Breast epithelium (tissue), 4 donors: ENCODE results near the gene FLG2. TPM values are rescaled to one million over a fixed set of nuclear protein-coding genes. Genes with fewer than 3 reads are reported as not detected.

Experiments used
- DNase-seq, 2 donors: peaks; one replicate each; pipeline ENCODE4 v3.0.0-alpha.2; 2019; ENCODE audit warnings: low spot score in 2 of 2
- H3K27ac ChIP-seq, 2 donors: fragments of 200-600 bp; sonication (generic) in 1 of 2; one replicate each; pipeline ENCODE4 v1.5.1; 2016 to 2019; ENCODE audit warnings: mild to moderate bottlenecking in 1 of 2
- H3K27me3 ChIP-seq, 2 donors: fragments of 200-600 bp; sonication (generic) in 1 of 2; one replicate each; pipeline versions ENCODE4 v1.5.1 to v1.6.0; 2017 to 2019; ENCODE audit warnings: control low read depth in 1 of 2, mild to moderate bottlenecking in 1 of 2
- H3K36me3 ChIP-seq: fragments of 200-600 bp; one replicate; pipeline ENCODE4 v1.5.1; 2019
- H3K4me1 ChIP-seq, 2 donors: fragments of 200-600 bp; sonication (generic); one replicate each; pipeline ENCODE4 v1.5.1; 2016 to 2019; ENCODE audit warnings: control low read depth in 1 of 2
- H3K4me3 ChIP-seq, 3 donors: fragments of 200-600 bp; sonication (generic); 1 replicate in 2 of 3; 2 replicates in 1 of 3; pipeline ENCODE4 v1.5.1; 2016 to 2019; ENCODE audit warnings: mild to moderate bottlenecking in 3 of 3, moderate library complexity in 2 of 3
- H3K9me3 ChIP-seq, 2 donors: fragments of 200-600 bp; sonication (generic) in 1 of 2; one replicate each; pipeline ENCODE4 v1.5.1; 2016 to 2019; ENCODE audit warnings: control low read depth in 1 of 2
- POLR2A ChIP-seq: fragments of 450-650 bp; IDR thresholded peaks from one replicate; pipeline ENCODE4 v1.6.1; 2016; ENCODE audit warnings: antibody characterized with exemption, mild to moderate bottlenecking, moderate library complexity
- POLR2AphosphoS5 ChIP-seq, 3 donors: sonication (generic); formaldehyde crosslinking; IDR thresholded peaks; one replicate each; pipeline ENCODE4 v1.6.1; 2017; ENCODE audit warnings: antibody characterized with exemption in 3 of 3
- intact Hi-C: fragments of 100-400 bp; cut with DNase I; formaldehyde crosslinking; loops from one replicate; pipeline ENCODE4 v1.15.1; 2023; ENCODE audit warnings: low total_unique reads
- total RNA-seq, 3 donors: library from RNA; depleted of rRNA; stranded (reverse); fragments of >200 nt; gene quantifications; one replicate each; pipeline ENCODE4 v1.1.0, GENCODE V29; 2016
- TF ChIP-seq, protein P1 (sequence below), 3 donors: fragments of 450-650 bp; IDR thresholded peaks; one replicate each; pipeline ENCODE4 v1.5.1; 2016 to 2017; ENCODE audit warnings: antibody characterized with exemption in 3 of 3, mild to moderate bottlenecking in 3 of 3, moderate library complexity in 3 of 3

Gene FLG2
- total RNA-seq, 3 donors from 2014 or later, result not detected

DNA sequence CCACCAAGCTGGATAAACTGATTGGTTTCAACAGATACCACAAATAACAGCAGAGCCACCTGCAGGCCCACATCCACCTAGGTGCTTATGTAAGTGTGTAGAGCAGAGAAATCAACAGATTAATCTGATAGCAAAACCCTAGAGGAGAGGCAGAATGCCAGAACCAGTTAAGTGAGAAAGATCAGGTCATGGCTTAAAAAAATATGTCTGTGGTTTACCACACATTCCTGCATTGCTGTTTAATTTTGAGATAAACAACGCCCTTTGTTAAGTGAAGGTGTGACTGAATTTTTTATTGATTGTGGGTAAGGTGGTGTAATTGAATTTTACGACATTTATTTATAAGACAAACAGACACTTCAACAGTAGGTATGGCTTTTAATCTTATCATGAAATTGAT is 33.1 kb upstream of the FLG2 start:
- TF ChIP-seq, protein P1, sequence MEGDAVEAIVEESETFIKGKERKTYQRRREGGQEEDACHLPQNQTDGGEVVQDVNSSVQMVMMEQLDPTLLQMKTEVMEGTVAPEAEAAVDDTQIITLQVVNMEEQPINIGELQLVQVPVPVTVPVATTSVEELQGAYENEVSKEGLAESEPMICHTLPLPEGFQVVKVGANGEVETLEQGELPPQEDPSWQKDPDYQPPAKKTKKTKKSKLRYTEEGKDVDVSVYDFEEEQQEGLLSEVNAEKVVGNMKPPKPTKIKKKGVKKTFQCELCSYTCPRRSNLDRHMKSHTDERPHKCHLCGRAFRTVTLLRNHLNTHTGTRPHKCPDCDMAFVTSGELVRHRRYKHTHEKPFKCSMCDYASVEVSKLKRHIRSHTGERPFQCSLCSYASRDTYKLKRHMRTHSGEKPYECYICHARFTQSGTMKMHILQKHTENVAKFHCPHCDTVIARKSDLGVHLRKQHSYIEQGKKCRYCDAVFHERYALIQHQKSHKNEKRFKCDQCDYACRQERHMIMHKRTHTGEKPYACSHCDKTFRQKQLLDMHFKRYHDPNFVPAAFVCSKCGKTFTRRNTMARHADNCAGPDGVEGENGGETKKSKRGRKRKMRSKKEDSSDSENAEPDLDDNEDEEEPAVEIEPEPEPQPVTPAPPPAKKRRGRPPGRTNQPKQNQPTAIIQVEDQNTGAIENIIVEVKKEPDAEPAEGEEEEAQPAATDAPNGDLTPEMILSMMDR (IDR thresholded peaks at IDR 0.05), result no peak
- TF ChIP-seq POLR2AphosphoS5 (IDR thresholded peaks at IDR 0.05), result no peak
- TF ChIP-seq POLR2A, result no peak
- intact Hi-C loops, result no loop called here
- no peak for DNase-seq

DNA sequence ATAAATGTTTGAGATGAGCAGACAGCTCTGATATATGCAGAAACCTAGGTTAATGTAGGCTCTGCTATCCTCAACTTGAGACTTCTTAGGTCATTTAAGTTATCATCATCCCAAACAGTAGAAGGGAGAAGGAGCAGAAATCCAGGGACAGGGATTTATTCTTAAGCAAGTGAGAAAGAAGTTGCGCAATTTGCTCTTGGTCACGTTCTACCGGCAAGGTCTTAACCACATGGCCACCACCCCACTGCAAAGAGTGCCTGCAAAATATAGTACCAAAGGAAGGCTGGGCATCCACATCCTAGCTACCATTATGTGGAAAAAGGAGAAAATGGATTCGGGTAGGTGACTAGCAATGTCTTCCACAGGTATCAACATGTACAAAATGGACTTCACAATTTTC is 29.1 kb upstream of the FLG2 start:
- Histone ChIP-seq H3K36me3 (no peaks in the 10 kb centered on the region), H3K4me1 (no peaks in the 10 kb centered on the region), H3K27me3 (peaks cover 0 to 15% of the 10 kb centered on the region in 2 donors), H3K9me3 (no peaks in the 10 kb centered on the region), H3K27ac (no peak overlapping the region), H3K4me3 (no peak overlapping the region)
- DNase-seq, result no peak
- TF ChIP-seq POLR2A (no peak), POLR2AphosphoS5 (IDR thresholded peaks at IDR 0.05) (no peak)
- TF ChIP-seq, protein P1 (IDR thresholded peaks at IDR 0.05), result no peak
- intact Hi-C loops, result no loop called here

More for the DNA sequence above, 33.1 kb upstream of the FLG2 start:
- Histone ChIP-seq H3K4me1 (no peaks in the 10 kb centered on the region), H3K27me3 (peaks cover 0 to 22% of the 10 kb centered on the region in 2 donors), H3K4me3 (no peak overlapping the region), H3K9me3 (no peaks in the 10 kb centered on the region), H3K27ac (no peak overlapping the region), H3K36me3 (no peaks in the 10 kb centered on the region)

DNA sequence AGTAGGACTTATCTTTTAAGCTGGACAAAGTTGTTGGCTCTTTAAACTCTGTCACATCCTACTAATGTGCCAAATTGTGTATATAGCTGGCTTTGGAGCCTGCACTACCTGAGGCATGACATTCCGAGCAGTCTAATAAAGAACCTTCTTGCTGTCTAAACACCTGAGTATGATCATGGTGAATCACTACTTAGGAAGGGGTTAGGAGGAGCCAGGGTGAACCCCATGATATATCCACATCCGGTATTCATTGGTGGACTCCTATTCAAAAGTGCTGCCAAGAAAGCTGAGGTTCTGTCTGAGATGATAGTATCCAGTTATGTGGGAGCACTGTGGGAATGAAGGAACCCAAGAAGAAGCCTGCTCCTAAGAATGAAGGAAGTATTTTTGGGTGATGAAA is 27.1 kb upstream of the FLG2 start:
- no peaks in the 10 kb centered on the region for H3K36me3 ChIP-seq
- no peaks in the 10 kb centered on the region for H3K9me3 ChIP-seq
- no peak for DNase-seq
- no peaks in the 10 kb centered on the region for H3K4me1 ChIP-seq
- intact Hi-C loops, result no loop called here
- no peak overlapping the region for H3K4me3 ChIP-seq
- no peak overlapping the region for H3K27ac ChIP-seq
- peaks cover 0 to 15% of the 10 kb centered on the region in 2 donors for H3K27me3 ChIP-seq
- no peak for TF ChIP-seq POLR2A
- TF ChIP-seq, protein P1 (IDR thresholded peaks at IDR 0.05), result no peak
- no peak for TF ChIP-seq POLR2AphosphoS5 (IDR thresholded peaks at IDR 0.05)

DNA sequence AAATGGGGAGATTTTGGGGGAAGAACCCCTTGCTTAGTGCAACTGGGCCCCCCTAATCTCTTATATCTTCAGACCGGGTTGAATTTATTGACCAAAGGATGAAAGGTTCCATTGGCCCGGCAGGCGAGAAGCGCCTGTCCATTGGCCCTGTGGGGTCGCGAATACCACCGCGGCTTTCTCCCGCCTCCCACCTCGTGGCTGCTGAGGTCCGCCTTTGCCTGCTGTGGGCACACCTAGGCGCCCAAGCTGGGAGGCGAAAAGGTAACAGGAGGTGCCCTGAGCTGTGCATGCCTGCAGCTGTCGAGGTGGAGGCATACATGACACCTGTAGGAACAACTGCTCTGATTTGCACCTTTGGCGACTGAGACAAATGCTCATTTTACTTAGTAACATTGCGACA is 21.1 kb upstream of the FLG2 start:
- no peak overlapping the region for H3K4me3 ChIP-seq
- intact Hi-C loops, result no loop called here
- no peak for DNase-seq
- H3K9me3 ChIP-seq, result no peaks in the 10 kb centered on the region
- no peaks in the 10 kb centered on the region for H3K36me3 ChIP-seq
- TF ChIP-seq POLR2A (no peak), POLR2AphosphoS5 (IDR thresholded peaks at IDR 0.05) (no peak)
- TF ChIP-seq, protein P1 (IDR thresholded peaks at IDR 0.05), result no peak
- H3K27ac ChIP-seq, result no peak overlapping the region
- H3K4me1 ChIP-seq, result no peaks in the 10 kb centered on the region
- H3K27me3 ChIP-seq, result no peaks in the 10 kb centered on the region

DNA sequence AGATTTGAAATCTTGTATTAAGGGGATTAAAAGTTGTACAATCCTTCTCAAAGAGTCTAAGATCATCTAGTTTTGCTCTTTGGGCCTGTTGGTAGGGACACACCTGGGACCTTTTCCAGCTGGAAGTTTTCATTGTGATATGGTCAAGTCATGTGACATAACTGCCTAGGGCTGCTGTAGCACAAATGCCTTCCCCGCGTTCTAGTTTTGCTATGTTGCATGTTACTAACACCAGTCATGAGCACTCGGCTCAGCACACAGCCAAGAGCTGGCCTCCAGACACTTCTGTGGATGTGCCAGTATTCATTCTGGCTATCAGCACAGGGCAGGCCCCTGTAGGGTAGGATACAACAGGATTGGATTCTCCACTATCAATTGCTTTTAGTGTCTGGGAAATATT is 14.6 kb upstream of the FLG2 start:
- H3K9me3 ChIP-seq, result peaks cover 0 to 1% of the 10 kb centered on the region in 2 donors
- DNase-seq, result no peak
- no peak for TF ChIP-seq POLR2AphosphoS5 (IDR thresholded peaks at IDR 0.05)
- TF ChIP-seq, protein P1 (IDR thresholded peaks at IDR 0.05), result no peak
- TF ChIP-seq POLR2A, result no peak
- H3K4me1 ChIP-seq, result no peaks in the 10 kb centered on the region
- H3K27me3 ChIP-seq, result peaks cover 0 to 7% of the 10 kb centered on the region in 2 donors
- no peak overlapping the region for H3K27ac ChIP-seq
- intact Hi-C loops, result no loop called here
- H3K4me3 ChIP-seq, result no peak overlapping the region
- no peaks in the 10 kb centered on the region for H3K36me3 ChIP-seq
